Measurements from ENCODE around the gene CD99.

The CD99 gene

GRCh38 chrX:2709556-2709955, 18.5 kb downstream of the CD99 start:
- TF ChIP-seq, protein P1, sequence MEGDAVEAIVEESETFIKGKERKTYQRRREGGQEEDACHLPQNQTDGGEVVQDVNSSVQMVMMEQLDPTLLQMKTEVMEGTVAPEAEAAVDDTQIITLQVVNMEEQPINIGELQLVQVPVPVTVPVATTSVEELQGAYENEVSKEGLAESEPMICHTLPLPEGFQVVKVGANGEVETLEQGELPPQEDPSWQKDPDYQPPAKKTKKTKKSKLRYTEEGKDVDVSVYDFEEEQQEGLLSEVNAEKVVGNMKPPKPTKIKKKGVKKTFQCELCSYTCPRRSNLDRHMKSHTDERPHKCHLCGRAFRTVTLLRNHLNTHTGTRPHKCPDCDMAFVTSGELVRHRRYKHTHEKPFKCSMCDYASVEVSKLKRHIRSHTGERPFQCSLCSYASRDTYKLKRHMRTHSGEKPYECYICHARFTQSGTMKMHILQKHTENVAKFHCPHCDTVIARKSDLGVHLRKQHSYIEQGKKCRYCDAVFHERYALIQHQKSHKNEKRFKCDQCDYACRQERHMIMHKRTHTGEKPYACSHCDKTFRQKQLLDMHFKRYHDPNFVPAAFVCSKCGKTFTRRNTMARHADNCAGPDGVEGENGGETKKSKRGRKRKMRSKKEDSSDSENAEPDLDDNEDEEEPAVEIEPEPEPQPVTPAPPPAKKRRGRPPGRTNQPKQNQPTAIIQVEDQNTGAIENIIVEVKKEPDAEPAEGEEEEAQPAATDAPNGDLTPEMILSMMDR (IDR thresholded peaks at IDR 0.05; ENCODE audit: control insufficient read depth, insufficient read depth, low read depth, low read length, missing control alignments): no peak
- DNase-seq (ENCODE audit: low read depth): no peak
- no peak overlapping the region for H3K4me3 ChIP-seq (ENCODE audit: control insufficient read depth, low read depth, low read length)

- DNase-seq (ENCODE audit: low read depth): no peak
- H3K4me3 ChIP-seq (ENCODE audit: control insufficient read depth, low read depth, low read length): peak overlapping the region; percentile 25
- TF ChIP-seq, protein P1 (IDR thresholded peaks at IDR 0.05; ENCODE audit: control insufficient read depth, insufficient read depth, low read depth, low read length, missing control alignments): no peak
These were observed 19.1 kb downstream of the CD99 start for GRCh38 chrX:2710041-2710840.

- no peak for DNase-seq (ENCODE audit: low read depth)
- H3K4me3 ChIP-seq (ENCODE audit: control insufficient read depth, low read depth, low read length): no peak overlapping the region
- TF ChIP-seq, protein P1 (IDR thresholded peaks at IDR 0.05; ENCODE audit: control insufficient read depth, insufficient read depth, low read depth, low read length, missing control alignments): no peak
These were observed 20.3 kb downstream of the CD99 start for GRCh38 chrX:2711441-2711840.

DNA sequence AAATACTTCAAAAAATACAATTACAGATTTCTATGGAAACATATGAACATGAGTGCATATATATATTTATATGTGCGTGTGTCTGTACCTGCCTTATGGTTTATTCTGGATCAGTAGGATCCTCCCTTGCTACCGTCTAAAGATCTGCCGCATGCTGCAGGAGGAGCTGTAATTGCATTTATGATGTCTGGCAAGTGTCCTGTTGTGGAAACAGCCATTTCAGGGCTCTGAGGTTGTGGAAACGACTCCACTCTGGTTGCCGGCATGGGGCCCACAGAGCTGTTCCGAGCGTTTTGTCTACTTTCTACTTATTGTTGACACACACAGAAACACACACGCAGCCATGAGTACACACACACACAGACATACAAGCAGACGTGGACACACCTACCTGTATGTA, 21.3 kb downstream of the CD99 start:
- TF ChIP-seq, protein P1 (IDR thresholded peaks at IDR 0.05; ENCODE audit: control insufficient read depth, insufficient read depth, low read depth, low read length, missing control alignments): no peak
- DNase-seq (ENCODE audit: low read depth): no peak
- H3K4me3 ChIP-seq (ENCODE audit: control insufficient read depth, low read depth, low read length): no peak overlapping the region

GRCh38 chrX:2712890-2713840, 22.1 kb downstream of the CD99 start:
- TF ChIP-seq, protein P1 (IDR thresholded peaks at IDR 0.05; ENCODE audit: control insufficient read depth, insufficient read depth, low read depth, low read length, missing control alignments): no peak
- no peak for DNase-seq (ENCODE audit: low read depth)
- no peak overlapping the region for H3K4me3 ChIP-seq (ENCODE audit: control insufficient read depth, low read depth, low read length)

- TF ChIP-seq, protein P1 (IDR thresholded peaks at IDR 0.05; ENCODE audit: control insufficient read depth, insufficient read depth, low read depth, low read length, missing control alignments): no peak
- no peak overlapping the region for H3K4me3 ChIP-seq (ENCODE audit: control insufficient read depth, low read depth, low read length)
These were observed 23.5 kb downstream of the CD99 start for GRCh38 chrX:2714551-2714950.

More at GRCh38 chrX:2714551-2714950, 23.5 kb downstream of the CD99 start:
- DNase-seq (ENCODE audit: low read depth): no peak
